Vagina (tissue), 2 donors: ENCODE data around the gene CDH4. TPM values are rescaled to one million over a fixed set of nuclear protein-coding genes. Genes with fewer than 3 reads are reported as not detected.

ENCODE experiments used
- DNase-seq, 2 donors: peaks; one replicate each; pipeline ENCODE4 v3.0.0-alpha.2; 2017; ENCODE audit errors: extremely low spot score in 2 of 2
- H3K27ac ChIP-seq: fragments of 200-600 bp; sonication (generic); one replicate; pipeline ENCODE4 v1.5.1; 2019
- H3K27me3 ChIP-seq: fragments of 200-600 bp; sonication (generic); one replicate; pipeline ENCODE4 v1.5.1; 2019
- H3K36me3 ChIP-seq, 2 donors: fragments of 200-600 bp; sonication (generic); one replicate each; pipeline ENCODE4 v1.5.1; 2017 to 2019
- H3K4me1 ChIP-seq: fragments of 200-600 bp; sonication (generic); one replicate; pipeline ENCODE4 v1.5.1; 2019
- H3K4me3 ChIP-seq, 2 donors: fragments of 200-600 bp; sonication (generic); 1 replicate in 1 of 2; 2 replicates in 1 of 2; pipeline ENCODE4 v1.5.1; 2016 to 2019
- H3K9me3 ChIP-seq: fragments of 200-600 bp; sonication (generic); one replicate; pipeline ENCODE4 v1.5.1; 2019
- CTCF ChIP-seq, 3 experiments: fragments of 450-650 bp in 2 of 3; fragments of 200-600 bp in 1 of 3; sonication (generic) in 1 of 3; IDR thresholded peaks; one replicate each; pipeline ENCODE4 v1.5.1; 2017 to 2019; ENCODE audit warnings: antibody characterized with exemption in 3 of 3, mild to moderate bottlenecking in 2 of 3, moderate library complexity in 2 of 3
- POLR2A ChIP-seq, 2 donors: fragments of 450-650 bp; IDR thresholded peaks; one replicate each; pipeline ENCODE4 v1.6.1; 2017; ENCODE audit warnings: antibody characterized with exemption in 2 of 2, mild to moderate bottlenecking in 2 of 2, moderate library complexity in 2 of 2
- POLR2AphosphoS5 ChIP-seq, 2 donors: sonication (generic); formaldehyde crosslinking; IDR thresholded peaks; one replicate each; pipeline ENCODE4 v1.9.0; 2017; ENCODE audit warnings: antibody characterized with exemption in 2 of 2, mild to moderate bottlenecking in 2 of 2, low read depth in 1 of 2; ENCODE audit not compliant: insufficient read depth in 1 of 2
- intact Hi-C: fragments of 100-400 bp; cut with DNase I; formaldehyde crosslinking; loops from one replicate; pipeline ENCODE4 v1.15.1; 2023
- total RNA-seq: library from RNA; depleted of rRNA; stranded (reverse); fragments of >200 nt; gene quantifications from one replicate; pipeline ENCODE4 v1.2.3, GENCODE V29; 2016

CDH4 gene
- total RNA-seq, 1 donor from 2014 or later, result 0.25 TPM

DNA sequence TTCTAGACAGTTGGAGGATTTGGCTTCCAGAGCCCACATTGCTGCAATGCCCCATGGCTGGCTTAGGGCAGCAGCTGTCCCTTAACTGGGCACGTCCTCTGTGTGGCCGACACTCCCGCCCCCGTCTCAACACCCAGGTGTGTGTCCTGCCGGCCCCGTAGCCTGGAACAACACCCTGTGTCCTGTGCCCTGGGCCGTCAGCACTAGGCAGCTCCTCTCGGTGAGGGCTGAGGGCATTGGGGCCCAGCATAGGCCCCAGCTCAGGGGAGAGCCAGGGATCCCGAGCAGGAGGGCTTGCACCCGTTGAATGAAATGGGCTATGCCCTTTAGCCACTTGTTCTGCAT is 121.0 kb downstream of the CDH4 start:
- H3K36me3 ChIP-seq, result no peaks in the 10 kb centered on the region
- no peak overlapping the region for H3K4me3 ChIP-seq
- H3K27ac ChIP-seq, result no peak overlapping the region
- no peaks in the 10 kb centered on the region for H3K27me3 ChIP-seq
- no peaks in the 10 kb centered on the region for H3K9me3 ChIP-seq
- TF ChIP-seq POLR2AphosphoS5 (IDR thresholded peaks at IDR 0.05; ENCODE audit: insufficient read depth in 1 of 2, low read depth in 1 of 2) (no peak), POLR2A (IDR thresholded peaks at IDR 0.05) (no peak), CTCF (IDR thresholded peaks at IDR 0.05) (no peak)
- no peak for DNase-seq
- no peaks in the 10 kb centered on the region for H3K4me1 ChIP-seq
- intact Hi-C loops, result no loop called here

- H3K27ac ChIP-seq, result no peak overlapping the region
- no peak overlapping the region for H3K4me3 ChIP-seq
- no peaks in the 10 kb centered on the region for H3K36me3 ChIP-seq
- no peaks in the 10 kb centered on the region for H3K27me3 ChIP-seq
- no peak for DNase-seq
- TF ChIP-seq CTCF (IDR thresholded peaks at IDR 0.05) (no peak), POLR2A (IDR thresholded peaks at IDR 0.05) (no peak), POLR2AphosphoS5 (IDR thresholded peaks at IDR 0.05; ENCODE audit: insufficient read depth in 1 of 2, low read depth in 1 of 2) (no peak)
- H3K4me1 ChIP-seq, result no peaks in the 10 kb centered on the region
- intact Hi-C loops, result no loop called here
- H3K9me3 ChIP-seq, result no peaks in the 10 kb centered on the region
These were observed 122.0 kb downstream of the CDH4 start for GRCh38 chr20:61373956-61374545.

DNA sequence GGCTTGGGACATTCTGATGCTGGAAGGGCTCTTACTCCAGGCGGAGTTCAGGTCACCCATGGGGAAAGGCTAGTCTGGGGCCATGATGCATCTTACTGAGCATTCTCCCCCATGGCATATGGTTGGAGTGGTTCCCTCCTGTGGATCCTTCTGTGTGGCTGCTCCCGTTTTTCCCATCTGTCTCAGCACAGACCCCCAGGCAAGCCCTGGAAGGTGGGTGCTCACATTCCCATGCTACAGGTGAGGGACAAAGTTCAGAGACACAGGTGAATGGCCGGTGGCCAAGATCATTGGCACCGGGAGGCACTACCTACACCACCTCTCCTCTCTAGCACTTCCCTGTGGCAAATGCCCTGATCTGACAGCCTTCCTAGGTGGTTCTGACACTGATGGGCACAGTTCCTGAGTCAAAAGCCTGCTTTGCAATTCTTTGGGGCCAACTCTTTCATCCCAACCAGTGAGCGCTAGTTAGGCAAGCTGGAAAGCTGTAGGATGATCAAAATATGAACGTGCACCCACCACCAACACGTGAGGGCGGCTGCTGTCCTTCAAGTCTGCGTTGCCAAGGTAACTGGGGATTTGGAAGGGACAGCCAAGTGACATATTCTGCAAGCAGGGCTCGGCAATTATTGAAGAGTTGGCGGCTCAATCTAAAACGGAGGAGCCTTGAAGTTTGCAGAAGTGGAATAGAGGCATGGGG is 124.6 kb downstream of the CDH4 start:
- no peaks in the 10 kb centered on the region for H3K4me1 ChIP-seq
- no peaks in the 10 kb centered on the region for H3K9me3 ChIP-seq
- no peaks in the 10 kb centered on the region for H3K36me3 ChIP-seq
- H3K27ac ChIP-seq, result no peak overlapping the region
- intact Hi-C loops, result no loop called here
- H3K27me3 ChIP-seq, result no peaks in the 10 kb centered on the region
- no peak for DNase-seq
- no peak overlapping the region for H3K4me3 ChIP-seq
- TF ChIP-seq CTCF (IDR thresholded peaks at IDR 0.05), result no peak

GRCh38 chr20:61378694-61379355 is 126.8 kb downstream of the CDH4 start:
- no peaks in the 10 kb centered on the region for H3K27me3 ChIP-seq
- no peak overlapping the region for H3K4me3 ChIP-seq
- no peaks in the 10 kb centered on the region for H3K9me3 ChIP-seq
- intact Hi-C loops, result no loop called here
- H3K4me1 ChIP-seq, result no peaks in the 10 kb centered on the region
- no peaks in the 10 kb centered on the region for H3K36me3 ChIP-seq
- TF ChIP-seq POLR2AphosphoS5 (IDR thresholded peaks at IDR 0.05; ENCODE audit: insufficient read depth in 1 of 2, low read depth in 1 of 2), result no peak
- TF ChIP-seq POLR2A (IDR thresholded peaks at IDR 0.05), result no peak
- no peak for DNase-seq
- no peak overlapping the region for H3K27ac ChIP-seq

- intact Hi-C loops, result no loop called here
- no peak overlapping the region for H3K27ac ChIP-seq
- no peak overlapping the region for H3K4me3 ChIP-seq
- H3K27me3 ChIP-seq, result no peaks in the 10 kb centered on the region
- H3K9me3 ChIP-seq, result no peaks in the 10 kb centered on the region
- TF ChIP-seq POLR2AphosphoS5 (IDR thresholded peaks at IDR 0.05; ENCODE audit: insufficient read depth in 1 of 2, low read depth in 1 of 2), result no peak
- TF ChIP-seq POLR2A (IDR thresholded peaks at IDR 0.05), result no peak
- TF ChIP-seq CTCF (IDR thresholded peaks at IDR 0.05), result no peak
- no peaks in the 10 kb centered on the region for H3K36me3 ChIP-seq
- no peaks in the 10 kb centered on the region for H3K4me1 ChIP-seq
- no peak for DNase-seq
These were observed 128.0 kb downstream of the CDH4 start for GRCh38 chr20:61379898-61380544.
